KMS-11 (cell line): ENCODE data around the gene TSHZ1.

Experiments used
- H2AFZ ChIP-seq: fragments of 200-600 bp; sonication (generic); 2 replicates; pipeline ENCODE4 v1.6.1; 2016; ENCODE audit warnings: antibody characterized with exemption, mixed run types, low read depth
- H3K27ac ChIP-seq: fragments of 200-600 bp; sonication (generic); 2 replicates; pipeline ENCODE4 v1.6.1; 2016; ENCODE audit warnings: mild to moderate bottlenecking, mixed run types
- H3K27me3 ChIP-seq: fragments of 200-600 bp; sonication (generic); 2 replicates; pipeline ENCODE4 v1.6.1; 2017; ENCODE audit warnings: mild to moderate bottlenecking, low read depth, mixed run types, moderate library complexity; ENCODE audit not compliant: insufficient read depth
- H3K36me3 ChIP-seq: fragments of 200-600 bp; sonication (generic); 2 replicates; pipeline ENCODE4 v1.6.1; 2017; ENCODE audit warnings: mild to moderate bottlenecking, mixed run types; ENCODE audit not compliant: insufficient read depth
- H3K4me1 ChIP-seq: fragments of 200-600 bp; sonication (generic); 2 replicates; pipeline ENCODE4 v1.6.1; 2016; ENCODE audit warnings: mild to moderate bottlenecking, low read depth, mixed run types; ENCODE audit not compliant: poor library complexity, severe bottlenecking
- H3K4me2 ChIP-seq: fragments of 200-600 bp; sonication (generic); 2 replicates; pipeline ENCODE4 v1.7.0; 2016; ENCODE audit warnings: mild to moderate bottlenecking, mixed run types
- H3K4me3 ChIP-seq: fragments of 200-600 bp; sonication (generic); IDR thresholded peaks from 2 replicates; pipeline ENCODE4 v1.6.1; 2017; ENCODE audit warnings: low read depth, low read length, mixed read lengths; ENCODE audit not compliant: insufficient read depth
- H3K79me2 ChIP-seq: fragments of 200-600 bp; sonication (generic); 2 replicates; pipeline ENCODE4 v1.6.1; 2016; ENCODE audit warnings: low read depth, mixed run types; ENCODE audit not compliant: insufficient read depth
- H3K9ac ChIP-seq: fragments of 200-600 bp; sonication (generic); 2 replicates; pipeline ENCODE4 v1.6.1; 2016; ENCODE audit warnings: mild to moderate bottlenecking, mixed run types
- H4K20me1 ChIP-seq: fragments of 200-600 bp; sonication (generic); 2 replicates; pipeline ENCODE4 v1.6.1; 2016; ENCODE audit warnings: mild to moderate bottlenecking, mixed run types; ENCODE audit not compliant: insufficient read depth
- TF ChIP-seq, protein P1 (sequence below): fragments of 200-600 bp; sonication (generic); conservative IDR thresholded peaks from 2 replicates; pipeline ENCODE4 v1.6.1; 2017; ENCODE audit warnings: low read depth, mild to moderate bottlenecking, antibody characterized with exemption, low read length, moderate library complexity, mixed read lengths

TSHZ1 gene

DNA sequence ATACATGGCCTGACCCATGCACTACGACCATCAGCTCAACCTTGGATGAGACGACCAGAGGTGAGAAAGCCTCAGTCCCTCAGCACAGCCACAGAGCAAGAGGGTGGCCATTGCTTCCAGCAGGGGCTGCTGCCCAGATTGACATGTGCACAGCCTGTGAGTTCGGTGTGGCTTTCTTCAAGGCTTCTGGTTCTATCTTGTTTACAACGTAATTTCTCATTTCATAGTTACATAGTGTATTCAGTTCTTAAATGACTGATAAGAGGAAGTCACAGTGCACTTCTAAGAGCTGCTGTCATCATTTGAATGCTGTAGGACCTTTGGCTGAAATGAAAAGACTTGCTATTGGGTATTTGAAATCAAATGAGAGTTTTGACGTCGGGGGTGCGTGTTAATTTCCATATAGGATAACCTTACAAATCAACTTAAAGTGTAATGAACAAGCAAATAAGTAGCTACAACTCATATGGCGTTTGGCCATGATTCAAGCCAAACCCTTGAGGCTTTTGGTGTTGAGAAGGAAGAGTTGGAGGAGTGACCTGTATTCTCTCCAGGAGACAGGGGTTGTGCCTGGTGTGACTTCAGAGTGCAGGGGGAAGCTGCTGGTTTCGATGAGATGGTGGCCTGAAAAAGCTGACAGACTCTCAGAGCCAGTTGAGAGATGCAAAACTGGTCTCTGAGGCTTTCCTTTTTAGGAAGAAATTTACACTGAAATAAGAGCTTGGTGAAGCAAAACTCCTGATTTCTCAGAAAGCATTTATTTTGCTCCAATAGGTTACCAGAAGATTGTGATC, 51.0 kb downstream of the TSHZ1 start:
- H3K4me1 ChIP-seq: no peaks in the 10 kb centered on the region

DNA sequence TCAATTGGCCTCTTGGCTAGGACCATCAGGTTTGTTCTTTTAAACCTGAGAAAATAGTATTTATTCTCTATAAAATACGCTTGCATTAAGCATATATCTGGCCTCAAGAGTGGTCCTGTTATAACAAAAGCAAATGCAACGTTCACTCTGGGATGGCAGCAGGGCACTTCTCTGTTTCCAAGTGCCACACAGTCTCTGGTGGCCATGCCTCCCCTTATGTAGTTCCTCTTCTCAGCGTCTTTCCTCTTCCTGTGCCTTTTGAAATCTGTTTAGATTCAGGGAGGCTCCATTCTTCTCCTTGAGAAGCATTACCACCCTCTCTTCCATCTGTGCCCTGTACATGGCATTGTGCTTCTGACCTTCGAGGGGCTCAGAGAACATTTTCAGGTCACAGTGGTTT, 51.9 kb downstream of the TSHZ1 start:
- no peaks in the 10 kb centered on the region for H3K79me2 ChIP-seq
- TF ChIP-seq, protein P1, sequence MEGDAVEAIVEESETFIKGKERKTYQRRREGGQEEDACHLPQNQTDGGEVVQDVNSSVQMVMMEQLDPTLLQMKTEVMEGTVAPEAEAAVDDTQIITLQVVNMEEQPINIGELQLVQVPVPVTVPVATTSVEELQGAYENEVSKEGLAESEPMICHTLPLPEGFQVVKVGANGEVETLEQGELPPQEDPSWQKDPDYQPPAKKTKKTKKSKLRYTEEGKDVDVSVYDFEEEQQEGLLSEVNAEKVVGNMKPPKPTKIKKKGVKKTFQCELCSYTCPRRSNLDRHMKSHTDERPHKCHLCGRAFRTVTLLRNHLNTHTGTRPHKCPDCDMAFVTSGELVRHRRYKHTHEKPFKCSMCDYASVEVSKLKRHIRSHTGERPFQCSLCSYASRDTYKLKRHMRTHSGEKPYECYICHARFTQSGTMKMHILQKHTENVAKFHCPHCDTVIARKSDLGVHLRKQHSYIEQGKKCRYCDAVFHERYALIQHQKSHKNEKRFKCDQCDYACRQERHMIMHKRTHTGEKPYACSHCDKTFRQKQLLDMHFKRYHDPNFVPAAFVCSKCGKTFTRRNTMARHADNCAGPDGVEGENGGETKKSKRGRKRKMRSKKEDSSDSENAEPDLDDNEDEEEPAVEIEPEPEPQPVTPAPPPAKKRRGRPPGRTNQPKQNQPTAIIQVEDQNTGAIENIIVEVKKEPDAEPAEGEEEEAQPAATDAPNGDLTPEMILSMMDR: no peak
- H3K4me3 ChIP-seq: no peak overlapping the region
- no peak overlapping the region for H2AFZ ChIP-seq
- H3K9ac ChIP-seq: no peak overlapping the region
- H3K27ac ChIP-seq: no peak overlapping the region
- H3K4me1 ChIP-seq: no peaks in the 10 kb centered on the region
- H3K36me3 ChIP-seq: no peaks in the 10 kb centered on the region
- no peaks in the 10 kb centered on the region for H3K27me3 ChIP-seq
- no peaks in the 10 kb centered on the region for H4K20me1 ChIP-seq
- no peak overlapping the region for H3K4me2 ChIP-seq

More for the DNA sequence above, 51.0 kb downstream of the TSHZ1 start:
- H2AFZ ChIP-seq: no peak overlapping the region
- H3K79me2 ChIP-seq: no peaks in the 10 kb centered on the region
- H3K27me3 ChIP-seq: no peaks in the 10 kb centered on the region
- no peaks in the 10 kb centered on the region for H4K20me1 ChIP-seq
- no peaks in the 10 kb centered on the region for H3K36me3 ChIP-seq
- H3K4me2 ChIP-seq: no peak overlapping the region
- H3K4me3 ChIP-seq: no peak overlapping the region
- TF ChIP-seq, protein P1: no peak
- no peak overlapping the region for H3K27ac ChIP-seq
- H3K9ac ChIP-seq: no peak overlapping the region

- H4K20me1 ChIP-seq: no peaks in the 10 kb centered on the region
- H3K4me1 ChIP-seq: no peaks in the 10 kb centered on the region
- no peak overlapping the region for H3K4me2 ChIP-seq
- H3K36me3 ChIP-seq: no peaks in the 10 kb centered on the region
- H3K9ac ChIP-seq: no peak overlapping the region
- TF ChIP-seq, protein P1: no peak
- H2AFZ ChIP-seq: no peak overlapping the region
- no peak overlapping the region for H3K27ac ChIP-seq
- H3K27me3 ChIP-seq: no peaks in the 10 kb centered on the region
- no peaks in the 10 kb centered on the region for H3K79me2 ChIP-seq
- no peak overlapping the region for H3K4me3 ChIP-seq
These were observed 53.6 kb downstream of the TSHZ1 start for GRCh38 chr18:75264195-75264594.

GRCh38 chr18:75264926-75265597, 54.5 kb downstream of the TSHZ1 start:
- Histone ChIP-seq H3K27me3 (no peaks in the 10 kb centered on the region), H3K27ac (no peak overlapping the region), H2AFZ (no peak overlapping the region), H3K4me2 (no peak overlapping the region), H3K9ac (no peak overlapping the region), H3K36me3 (no peaks in the 10 kb centered on the region), H3K4me3 (no peak overlapping the region), H3K4me1 (no peaks in the 10 kb centered on the region), H3K79me2 (no peaks in the 10 kb centered on the region), H4K20me1 (no peaks in the 10 kb centered on the region)
- TF ChIP-seq, protein P1: no peak
